Effector memory CD8-positive, alpha-beta T cell (primary cell): ENCODE measurements around the gene ACSM2A.
"Not testable (repeated sequence)": the region's sequence is repeated elsewhere in the genome, so short reads cannot be mapped to it uniquely, and the experiment has no call there.

ENCODE experiments used
- ATAC-seq: fragments of 150-1000 bp; cut with Tn5 transposase; replicated peaks from 2 replicates; pipeline ENCODE4 v1.10.0; 2021; ENCODE audit warnings: mild to moderate bottlenecking, moderate library complexity
- DNase-seq, 3 experiments: peaks; one replicate each; pipeline ENCODE4 v3.0.0; 2021
- H3K27ac Mint-ChIP-seq, 2 donors: one replicate each; pipeline ENCODE4 v1.8.0; 2022; ENCODE audit warnings: mild to moderate bottlenecking in 2 of 2, mixed read lengths in 2 of 2, moderate library complexity in 2 of 2
- H3K27me3 Mint-ChIP-seq, 2 donors: one replicate each; pipeline ENCODE4 v1.8.0; 2022; ENCODE audit warnings: mixed read lengths in 2 of 2
- H3K36me3 Mint-ChIP-seq: one replicate; pipeline ENCODE4 v1.8.0; 2022; ENCODE audit warnings: mild to moderate bottlenecking, moderate library complexity, mixed read lengths; ENCODE audit not compliant: insufficient read depth
- H3K4me1 Mint-ChIP-seq, 2 donors: one replicate each; pipeline ENCODE4 v1.8.0; 2022; ENCODE audit warnings: low read depth in 2 of 2, mixed read lengths in 2 of 2
- H3K4me3 Mint-ChIP-seq, 2 donors: one replicate each; pipeline ENCODE4 v1.8.0; 2022; ENCODE audit warnings: mild to moderate bottlenecking in 2 of 2, mixed read lengths in 2 of 2, moderate library complexity in 2 of 2
- H3K9me3 Mint-ChIP-seq, 2 donors: one replicate each; pipeline ENCODE4 v1.8.0; 2022; ENCODE audit warnings: mixed read lengths in 2 of 2

The ACSM2A gene

GRCh38 chr16:20477188-20477744 is 25.9 kb downstream of the ACSM2A start:
- ATAC-seq, H3K4me3 Mint-ChIP-seq, H3K27ac Mint-ChIP-seq, DNase-seq, H3K36me3 Mint-ChIP-seq, H3K9me3 Mint-ChIP-seq, H3K4me1 Mint-ChIP-seq: not testable (repeated sequence)
- H3K27me3 Mint-ChIP-seq = peaks cover 19 to 21% of the 10 kb centered on the region in 2 donors

GRCh38 chr16:20483989-20484388 is 32.7 kb downstream of the ACSM2A start:
- not testable (repeated sequence) for H3K9me3 Mint-ChIP-seq, H3K4me3 Mint-ChIP-seq, ATAC-seq, DNase-seq, H3K27ac Mint-ChIP-seq, H3K36me3 Mint-ChIP-seq, H3K4me1 Mint-ChIP-seq
- peaks cover 14 to 19% of the 10 kb centered on the region in 2 donors for H3K27me3 Mint-ChIP-seq

- Mint-ChIP-seq H3K27ac (no peak overlapping the region), H3K27me3 (peaks cover 7 to 15% of the 10 kb centered on the region in 2 donors), H3K4me1 (no peaks in the 10 kb centered on the region), H3K36me3 (no peaks in the 10 kb centered on the region), H3K9me3 (peaks cover 0 to 2% of the 10 kb centered on the region in 2 donors), H3K4me3 (no peak overlapping the region)
- ATAC-seq (no peak), DNase-seq (no peak)
These were observed 33.4 kb downstream of the ACSM2A start for GRCh38 chr16:20484726-20485125.

- Mint-ChIP-seq H3K4me1 (no peaks in the 10 kb centered on the region), H3K27ac (no peak overlapping the region), H3K9me3 (peaks cover 0 to 2% of the 10 kb centered on the region in 2 donors), H3K27me3 (peaks cover under 1 to 8% of the 10 kb centered on the region in 2 donors), H3K4me3 (no peak overlapping the region), H3K36me3 (no peaks in the 10 kb centered on the region)
- ATAC-seq (no peak), DNase-seq (no peak)
These were observed 34.1 kb downstream of the ACSM2A start for GRCh38 chr16:20485408-20485807.

- not testable (repeated sequence) for ATAC-seq, H3K4me1 Mint-ChIP-seq, DNase-seq, H3K27me3 Mint-ChIP-seq, H3K4me3 Mint-ChIP-seq, H3K36me3 Mint-ChIP-seq, H3K9me3 Mint-ChIP-seq, H3K27ac Mint-ChIP-seq
These were observed 39.7 kb downstream of the ACSM2A start for GRCh38 chr16:20490994-20491393.

GRCh38 chr16:20491448-20491847 is 40.1 kb downstream of the ACSM2A start:
- H3K27ac Mint-ChIP-seq, H3K4me3 Mint-ChIP-seq: not testable (repeated sequence)

GRCh38 chr16:20504418-20504817 is 53.1 kb downstream of the ACSM2A start:
- ATAC-seq = no peak

More at GRCh38 chr16:20491448-20491847, 40.1 kb downstream of the ACSM2A start:
- not testable (repeated sequence) for ATAC-seq, H3K9me3 Mint-ChIP-seq, H3K27me3 Mint-ChIP-seq, H3K36me3 Mint-ChIP-seq, DNase-seq, H3K4me1 Mint-ChIP-seq

GRCh38 chr16:20507280-20507679 is 56.0 kb downstream of the ACSM2A start:
- no peak overlapping the region for H3K4me3 Mint-ChIP-seq
- ATAC-seq = no peak

More at GRCh38 chr16:20504418-20504817, 53.1 kb downstream of the ACSM2A start:
- Mint-ChIP-seq H3K27ac (no peak overlapping the region), H3K9me3 (peaks cover 0 to 2% of the 10 kb centered on the region in 2 donors), H3K36me3 (no peaks in the 10 kb centered on the region), H3K27me3 (no peaks in the 10 kb centered on the region), H3K4me1 (no peaks in the 10 kb centered on the region), H3K4me3 (no peak overlapping the region)
- no peak for DNase-seq

GRCh38 chr16:20510323-20510722 is 59.0 kb downstream of the ACSM2A start:
- ATAC-seq (no peak), DNase-seq (no peak)
- no peak overlapping the region for H3K4me3 Mint-ChIP-seq
- no peak overlapping the region for H3K27ac Mint-ChIP-seq
- H3K27me3 Mint-ChIP-seq = peaks cover 0 to 16% of the 10 kb centered on the region in 2 donors
- no peaks in the 10 kb centered on the region for H3K4me1 Mint-ChIP-seq
- no peaks in the 10 kb centered on the region for H3K36me3 Mint-ChIP-seq
- peaks cover 0 to 2% of the 10 kb centered on the region in 2 donors for H3K9me3 Mint-ChIP-seq

More at GRCh38 chr16:20507280-20507679, 56.0 kb downstream of the ACSM2A start:
- no peaks in the 10 kb centered on the region for H3K4me1 Mint-ChIP-seq
- no peak overlapping the region for H3K27ac Mint-ChIP-seq
- DNase-seq = no peak
- H3K36me3 Mint-ChIP-seq = no peaks in the 10 kb centered on the region
- no peaks in the 10 kb centered on the region for H3K27me3 Mint-ChIP-seq
- H3K9me3 Mint-ChIP-seq = peaks cover 0 to 2% of the 10 kb centered on the region in 2 donors

- Mint-ChIP-seq H3K27ac (no peak overlapping the region), H3K4me3 (no peak overlapping the region), H3K36me3 (no peaks in the 10 kb centered on the region), H3K27me3 (peaks cover 0 to 18% of the 10 kb centered on the region in 2 donors), H3K9me3 (no peaks in the 10 kb centered on the region), H3K4me1 (no peaks in the 10 kb centered on the region)
- DNase-seq (no peak), ATAC-seq (no peak)
These were observed 64.4 kb downstream of the ACSM2A start for GRCh38 chr16:20515688-20516090.

GRCh38 chr16:20517149-20517548 is 65.8 kb downstream of the ACSM2A start:
- Mint-ChIP-seq H3K27ac (no peak overlapping the region), H3K9me3 (no peaks in the 10 kb centered on the region), H3K4me3 (no peak overlapping the region), H3K27me3 (peaks cover 0 to 18% of the 10 kb centered on the region in 2 donors), H3K4me1 (no peaks in the 10 kb centered on the region), H3K36me3 (no peaks in the 10 kb centered on the region)
- DNase-seq (no peak), ATAC-seq (no peak)

GRCh38 chr16:20519231-20519630 is 67.9 kb downstream of the ACSM2A start:
- H3K27ac Mint-ChIP-seq = no peak overlapping the region

GRCh38 chr16:20520103-20520502 is 68.8 kb downstream of the ACSM2A start:
- no peaks in the 10 kb centered on the region for H3K4me1 Mint-ChIP-seq
- DNase-seq (no peak), ATAC-seq (no peak)
- peaks cover 0 to 4% of the 10 kb centered on the region in 2 donors for H3K27me3 Mint-ChIP-seq
- H3K27ac Mint-ChIP-seq = no peak overlapping the region
- no peaks in the 10 kb centered on the region for H3K9me3 Mint-ChIP-seq
- no peak overlapping the region for H3K4me3 Mint-ChIP-seq
- H3K36me3 Mint-ChIP-seq = no peaks in the 10 kb centered on the region

More at GRCh38 chr16:20519231-20519630, 67.9 kb downstream of the ACSM2A start:
- no peak for ATAC-seq
- Mint-ChIP-seq H3K27me3 (peaks cover 0 to 12% of the 10 kb centered on the region in 2 donors), H3K36me3 (no peaks in the 10 kb centered on the region), H3K4me3 (no peak overlapping the region), H3K9me3 (no peaks in the 10 kb centered on the region), H3K4me1 (no peaks in the 10 kb centered on the region)
- DNase-seq = no peak

- not testable (repeated sequence) for H3K27me3 Mint-ChIP-seq, H3K4me1 Mint-ChIP-seq, H3K9me3 Mint-ChIP-seq, H3K27ac Mint-ChIP-seq, DNase-seq, H3K36me3 Mint-ChIP-seq, ATAC-seq, H3K4me3 Mint-ChIP-seq
These were observed 80.5 kb downstream of the ACSM2A start for GRCh38 chr16:20531795-20532194.
